NCI-H1048 (cell line): ENCODE measurements around the gene WWTR1.

ENCODE experiments used
- DNase-seq: peaks from one replicate; lab custom pipeline; 2025; lab: John Stamatoyannopoulos, UW

Gene WWTR1

GRCh38 chr3:149532489-149533180 is 125.2 kb downstream of the WWTR1 start:
- DNase-seq = no peak

GRCh38 chr3:149529099-149529498 is 128.7 kb downstream of the WWTR1 start:
- no peak for DNase-seq

DNA sequence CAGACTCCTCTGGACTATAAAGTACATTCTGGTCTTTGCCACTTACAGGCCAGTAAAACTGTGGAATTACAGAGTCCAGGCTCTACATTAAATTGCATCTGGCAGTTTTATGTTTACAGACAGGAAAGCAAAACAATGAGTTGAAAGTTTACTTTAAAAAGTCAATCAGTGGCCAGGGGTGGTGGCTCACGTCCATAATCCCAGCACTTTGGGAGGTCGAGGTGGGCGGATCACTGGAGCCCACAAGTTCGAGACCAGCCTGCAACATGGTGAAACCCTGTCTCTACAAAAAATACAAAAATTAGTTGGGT is 129.5 kb downstream of the WWTR1 start:
- no peak for DNase-seq

DNA sequence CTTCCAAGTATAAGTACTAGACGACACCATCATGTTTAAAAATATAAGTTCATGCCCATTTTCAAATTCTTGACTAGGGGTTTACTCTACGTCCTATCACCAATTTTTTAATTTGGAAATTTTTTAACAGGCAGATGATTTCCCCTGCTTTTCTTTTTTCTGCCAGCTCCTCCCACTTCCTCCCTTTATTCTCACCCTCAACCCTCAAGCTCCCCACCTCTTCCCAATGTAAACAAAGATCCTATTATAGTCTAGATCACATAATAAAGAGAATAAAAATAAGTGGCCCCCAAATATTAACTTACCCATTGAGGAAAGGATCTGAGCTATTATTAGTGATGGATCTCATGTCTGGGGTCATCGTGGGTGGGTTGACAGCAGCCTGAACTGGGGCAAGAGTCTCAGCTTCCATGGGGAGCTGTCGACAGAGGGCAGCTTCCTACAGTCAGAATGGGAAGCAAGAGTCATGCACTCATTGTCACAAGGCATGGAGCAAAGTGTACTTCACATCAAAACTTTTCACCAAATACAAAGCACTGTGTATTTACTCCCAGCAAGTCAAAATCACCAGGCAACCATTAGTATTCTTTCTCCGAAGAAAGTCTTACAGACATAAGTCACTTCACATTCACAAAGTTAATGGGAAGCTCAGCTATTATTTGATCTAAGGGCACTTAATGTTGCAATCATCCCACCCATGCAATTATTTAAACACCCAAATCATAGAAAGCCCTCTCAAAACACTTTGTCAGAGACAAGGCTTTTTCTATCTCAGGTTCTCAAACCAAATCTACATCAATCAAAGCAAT is 130.1 kb downstream of the WWTR1 start:
- DNase-seq = no peak

GRCh38 chr3:149523512-149524299 is 134.1 kb downstream of the WWTR1 start:
- DNase-seq = no peak

DNA sequence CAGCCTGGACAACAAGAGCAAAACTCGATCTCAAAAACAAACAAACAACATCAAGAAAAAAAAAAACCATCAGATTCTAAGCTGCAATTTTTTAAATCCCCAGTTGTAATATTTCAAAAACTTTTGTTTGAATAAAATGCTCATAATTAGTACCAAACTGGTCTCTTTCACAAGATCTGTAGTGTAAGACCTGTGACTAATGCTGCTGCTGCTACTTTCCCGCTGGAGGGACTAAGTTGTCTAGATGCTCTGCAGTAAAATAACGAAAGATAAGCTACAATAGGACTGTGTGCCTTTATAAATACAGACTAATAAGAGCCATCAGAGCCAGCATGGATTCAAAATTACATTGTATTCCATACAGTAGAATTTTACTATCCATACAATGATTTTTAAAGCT is 137.9 kb downstream of the WWTR1 start:
- DNase-seq = no peak

- no peak for DNase-seq
Observed at GRCh38 chr3:149516920-149517319, 140.9 kb downstream of the WWTR1 start.

- no peak for DNase-seq
Observed at GRCh38 chr3:149515249-149515648, 142.6 kb downstream of the WWTR1 start.

DNA sequence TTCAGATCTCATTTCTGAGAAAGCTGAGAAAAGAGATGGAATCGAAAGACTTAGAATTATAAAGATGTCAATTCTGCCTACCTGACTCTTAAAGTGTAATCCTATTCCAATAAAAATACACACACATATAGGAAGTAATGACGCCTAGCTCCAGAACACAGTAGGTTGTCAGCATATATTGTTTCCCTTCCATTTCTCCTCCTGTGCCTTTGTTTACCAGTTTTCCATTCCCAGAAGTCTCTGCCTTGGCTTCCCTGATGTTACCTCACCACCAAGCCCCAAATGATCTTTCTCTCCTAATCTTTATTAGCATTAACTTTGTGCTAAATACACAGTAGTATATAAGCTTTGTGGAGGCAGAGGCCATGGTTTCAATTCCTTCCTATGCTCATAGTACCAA is 143.4 kb downstream of the WWTR1 start:
- no peak for DNase-seq

GRCh38 chr3:149512073-149512782 is 145.6 kb downstream of the WWTR1 start:
- DNase-seq = peak; percentile 16

GRCh38 chr3:149511040-149511626 is 146.7 kb downstream of the WWTR1 start:
- DNase-seq = no peak

GRCh38 chr3:149510480-149510879 is 147.3 kb downstream of the WWTR1 start:
- DNase-seq = no peak

GRCh38 chr3:149509526-149509925 is 148.3 kb downstream of the WWTR1 start:
- DNase-seq = no peak

DNA sequence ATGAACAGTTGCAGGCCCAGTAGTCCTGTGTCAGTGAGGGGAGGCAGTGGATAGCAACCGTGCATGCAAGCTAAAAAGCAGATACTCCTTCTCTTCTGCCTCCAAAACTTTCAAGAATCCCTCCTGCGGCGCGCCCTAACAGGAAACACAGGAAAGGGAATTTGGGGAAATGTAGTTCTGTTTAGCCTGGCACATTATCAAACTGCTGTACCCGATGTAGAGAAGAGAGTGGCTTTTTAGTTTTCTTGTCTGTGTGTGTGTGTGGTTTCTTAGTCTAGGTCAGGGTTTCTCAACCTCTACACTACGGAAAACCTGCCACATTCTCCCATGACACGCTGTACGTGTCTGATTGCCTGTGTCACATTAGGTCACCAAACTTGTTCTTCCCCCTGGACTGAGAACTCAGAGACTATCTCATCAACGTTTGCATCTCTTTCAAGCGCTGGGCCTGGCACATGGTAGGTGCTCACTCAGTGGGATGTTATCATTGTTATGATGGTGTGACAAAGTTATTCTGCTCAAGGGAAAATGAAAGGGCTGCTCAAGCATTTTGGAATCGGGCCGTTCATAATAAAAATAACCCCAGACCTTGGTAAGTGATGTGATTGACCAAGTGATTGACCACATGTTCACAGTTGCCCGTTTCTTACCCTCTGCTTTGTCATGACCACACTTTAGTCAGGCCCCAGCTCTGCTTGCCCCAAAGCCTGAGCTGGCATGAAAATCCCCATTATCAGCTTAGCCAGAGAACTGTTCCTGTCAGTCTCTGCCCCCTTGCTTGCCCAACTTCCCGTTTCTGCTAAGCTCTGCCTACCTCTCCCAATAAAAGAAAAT is 150.1 kb downstream of the WWTR1 start:
- no peak for DNase-seq

GRCh38 chr3:149506965-149507364 is 150.9 kb downstream of the WWTR1 start:
- DNase-seq = no peak

GRCh38 chr3:149506540-149506939 is 151.3 kb downstream of the WWTR1 start:
- no peak for DNase-seq

- no peak for DNase-seq
Observed at GRCh38 chr3:149502438-149502837, 155.4 kb downstream of the WWTR1 start.

DNA sequence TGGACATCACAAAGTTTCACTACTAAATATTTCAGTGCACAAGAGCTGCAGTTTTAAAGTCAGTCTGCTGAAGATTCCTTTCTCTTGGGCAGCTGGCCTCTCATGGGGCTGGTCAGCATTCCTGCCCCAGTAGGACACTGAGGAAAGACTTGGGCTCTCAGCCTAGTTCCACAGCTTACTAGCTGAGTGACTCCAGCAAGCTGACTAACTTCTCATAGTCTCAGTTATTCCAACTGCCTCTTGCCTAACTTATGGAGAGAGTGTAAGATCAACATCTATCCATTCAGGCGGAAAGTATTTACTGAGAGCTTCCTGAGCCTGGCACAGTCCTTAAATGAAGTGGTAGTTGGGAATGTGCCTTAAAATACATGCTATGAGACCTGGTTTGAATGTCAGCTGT is 156.3 kb downstream of the WWTR1 start:
- DNase-seq = no peak

GRCh38 chr3:149497966-149498670 is 159.7 kb downstream of the WWTR1 start:
- DNase-seq = no peak

- no peak for DNase-seq
Observed at GRCh38 chr3:149496891-149497290, 160.9 kb downstream of the WWTR1 start.
